ENCODE measurements around the gene MT1B.
"Not testable (repeated sequence)": the region's sequence is repeated elsewhere in the genome, so short reads cannot be mapped to it uniquely, and the experiment has no call there.

The MT1B gene

DNA sequence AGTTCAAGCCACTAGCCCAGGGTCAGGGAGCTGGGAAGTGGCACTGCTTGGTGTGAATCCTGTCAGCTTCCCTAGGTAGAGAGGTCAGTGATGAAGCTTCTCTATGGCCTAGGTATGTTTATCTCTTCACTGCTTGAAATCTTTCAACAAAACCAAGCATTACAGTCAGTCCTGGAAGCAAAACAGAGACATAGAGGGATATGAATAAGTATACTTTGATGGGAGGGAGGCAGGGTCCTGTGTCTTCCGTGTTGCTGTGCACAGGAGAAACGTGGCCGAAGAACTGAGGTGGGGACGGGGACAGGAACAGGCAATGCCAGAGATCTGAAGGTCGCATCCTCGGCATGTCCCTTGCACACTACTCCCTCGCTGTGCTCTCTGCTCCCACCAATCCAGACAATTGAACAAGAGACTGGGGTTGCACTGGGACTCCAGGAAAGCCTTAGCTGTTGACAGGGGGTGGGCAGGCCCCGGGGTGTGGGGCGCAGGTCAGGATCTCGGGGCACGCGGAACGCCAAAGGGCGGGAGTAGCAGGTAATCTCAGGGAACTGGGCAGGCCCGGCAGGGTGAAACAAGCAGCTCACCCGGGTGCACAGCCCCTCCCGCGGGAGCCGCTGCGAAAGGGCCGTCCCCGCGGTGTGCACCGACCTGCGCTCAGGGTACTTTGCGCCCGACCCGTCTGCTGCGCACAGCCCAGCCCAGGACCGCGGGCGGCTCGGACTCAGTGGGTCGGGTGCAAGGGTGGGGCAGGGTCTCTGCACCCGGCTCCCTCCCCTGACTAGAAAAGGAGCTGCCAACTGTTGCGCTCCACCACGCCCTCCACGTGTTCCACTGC is 17.5 kb downstream of the MT1B start, which contains the start of gene MT1H:
MT1H (plus strand) TSS at position 810 of the 835 bp plus-strand sequence. CDS start 71 bp downstream, outside the sequence.
- no peak for DNase-seq

DNA sequence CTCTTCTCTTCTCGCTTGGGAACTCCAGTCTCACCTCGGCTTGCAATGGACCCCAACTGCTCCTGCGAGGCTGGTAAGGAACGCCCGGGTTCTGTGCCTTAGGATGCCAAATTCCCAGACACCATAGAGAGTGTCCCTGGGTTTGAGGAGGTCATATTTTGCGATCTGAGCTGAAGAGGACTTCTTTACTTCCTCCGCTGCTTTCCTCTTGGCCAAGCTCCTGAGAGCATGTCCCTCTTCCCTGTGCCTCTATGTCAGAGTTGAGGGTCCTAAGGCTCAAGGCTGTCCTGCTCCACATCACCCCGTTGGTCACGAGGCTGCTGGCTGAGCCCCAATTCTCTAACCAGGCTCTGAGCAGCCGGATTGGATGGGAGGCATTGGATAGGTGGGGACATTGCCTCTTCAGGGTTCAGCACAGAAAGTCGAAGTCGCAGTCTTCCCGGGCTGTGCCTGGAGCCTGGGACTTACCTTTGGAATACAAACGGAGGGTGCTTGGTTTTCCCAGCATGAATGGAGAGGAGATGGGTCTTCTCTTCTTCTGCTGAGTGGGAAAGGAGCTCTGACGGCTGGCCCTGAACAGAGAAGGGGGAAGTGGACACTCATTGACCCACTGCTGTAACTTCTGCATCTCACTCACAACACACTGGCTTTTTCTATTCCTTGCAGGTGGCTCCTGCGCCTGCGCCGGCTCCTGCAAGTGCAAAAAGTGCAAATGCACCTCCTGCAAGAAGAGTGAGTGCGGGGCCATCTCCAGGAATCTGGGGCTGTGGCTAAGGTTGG is 18.3 kb downstream of the MT1B start:
- no peak for DNase-seq

DNA sequence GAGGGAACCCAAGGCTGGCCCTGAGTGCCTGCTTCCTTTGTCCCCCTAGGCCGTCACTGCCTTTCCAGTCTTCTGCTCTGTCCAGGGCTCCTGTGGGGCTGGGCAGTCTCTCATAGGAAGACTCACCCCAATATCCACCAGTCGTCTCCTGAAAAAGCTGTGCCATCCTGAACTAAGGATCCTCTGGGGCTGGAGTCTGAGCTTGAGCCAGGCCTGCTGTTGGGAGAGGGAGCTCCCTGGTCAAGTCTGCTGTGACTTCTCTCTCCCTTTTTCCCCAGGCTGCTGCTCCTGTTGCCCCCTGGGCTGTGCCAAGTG is 18.9 kb downstream of the MT1B start:
- no peak for DNase-seq

DNA sequence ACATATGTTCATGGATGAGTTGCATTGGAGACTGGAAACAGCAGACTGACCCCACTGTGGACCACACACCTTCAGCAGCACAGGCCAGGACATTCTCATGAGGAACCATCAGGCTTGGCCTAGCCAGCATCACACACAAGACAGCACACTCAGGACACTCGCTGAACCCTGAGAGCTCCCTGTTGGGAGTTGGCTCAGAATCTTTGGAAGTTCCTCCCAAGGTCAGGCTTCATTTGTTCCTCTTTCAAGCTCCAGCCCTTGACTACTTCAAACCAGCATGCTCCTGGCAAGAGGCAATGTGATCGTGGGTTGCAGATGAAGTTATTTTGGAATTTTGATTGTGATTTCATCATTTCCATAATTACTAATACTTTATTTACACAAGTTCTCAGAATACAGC is 20.0 kb downstream of the MT1B start:
- not testable (repeated sequence) for DNase-seq

DNA sequence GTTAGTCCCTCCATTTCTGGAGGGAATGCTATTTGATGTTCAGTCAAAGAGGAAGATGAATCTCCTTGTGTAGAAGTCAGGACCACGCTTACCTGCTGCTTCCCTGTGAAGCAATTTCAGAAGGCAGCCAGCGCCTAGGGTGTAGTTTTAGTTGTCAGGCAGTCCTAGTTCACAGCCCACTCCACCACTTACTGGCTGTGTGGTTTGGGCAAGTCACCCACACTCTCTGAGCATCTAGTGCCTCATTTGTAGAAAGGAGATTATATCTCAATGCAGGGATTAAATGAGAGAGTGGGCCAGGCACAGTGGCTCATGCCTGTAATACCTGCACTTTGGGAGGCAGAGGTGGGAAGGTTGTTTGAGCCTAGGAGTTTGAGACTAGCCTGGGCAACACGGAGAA is 20.5 kb downstream of the MT1B start:
- DNase-seq = not testable (repeated sequence)

DNA sequence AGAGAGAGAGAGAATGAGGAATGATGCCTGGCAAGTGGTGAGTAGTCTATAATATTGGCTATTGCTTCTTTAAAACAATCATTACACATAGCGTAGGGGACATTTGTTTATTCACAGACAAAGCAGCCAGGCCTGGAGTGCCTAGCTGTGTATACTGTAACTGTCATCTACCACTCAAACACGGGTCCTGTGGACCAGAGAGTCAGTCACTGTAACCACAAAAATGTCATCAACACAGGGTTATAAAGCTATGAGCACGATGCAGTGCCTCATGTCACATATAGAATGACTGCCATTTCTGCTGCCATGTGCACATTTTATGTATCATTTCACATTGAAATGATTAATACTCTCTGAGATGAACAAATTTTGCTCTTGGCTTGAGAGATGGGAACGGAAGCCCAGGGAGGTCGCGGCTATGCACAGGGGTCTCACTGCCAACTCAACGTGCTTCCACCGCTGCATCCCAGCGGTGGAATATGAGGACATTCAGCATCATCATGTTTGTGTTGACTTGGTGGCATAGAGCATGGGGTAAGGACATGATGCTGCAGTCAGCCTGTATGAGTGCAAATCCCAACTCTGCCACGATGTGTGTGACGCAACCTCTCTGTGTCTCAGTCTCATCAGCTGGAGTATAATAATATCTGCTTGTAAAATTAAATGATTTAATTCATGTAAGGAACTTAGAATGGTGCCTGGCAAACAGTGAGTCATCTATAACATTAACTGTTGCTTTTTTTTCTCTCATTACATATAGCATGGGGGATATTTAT is 21.3 kb downstream of the MT1B start:
- no peak for DNase-seq

DNA sequence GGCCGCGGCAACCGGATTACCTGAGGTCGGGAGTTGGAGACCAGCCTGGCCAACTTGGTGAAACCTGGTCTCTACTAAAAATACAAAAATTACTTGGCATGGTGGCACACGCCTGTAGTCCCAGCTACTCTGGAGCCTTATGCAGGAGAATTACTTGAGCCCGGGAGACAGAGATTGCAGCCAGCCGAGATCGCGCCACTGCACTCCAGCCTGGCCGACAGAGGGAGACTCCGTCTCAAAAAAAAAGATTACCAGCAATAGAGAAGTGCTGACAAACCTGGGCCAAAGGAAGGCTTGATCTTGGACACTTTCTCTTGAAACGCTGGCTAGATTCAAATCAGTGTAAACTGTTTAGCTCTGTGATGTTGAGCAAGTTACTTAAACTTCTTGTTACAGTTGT is 22.2 kb downstream of the MT1B start:
- DNase-seq = no peak

DNA sequence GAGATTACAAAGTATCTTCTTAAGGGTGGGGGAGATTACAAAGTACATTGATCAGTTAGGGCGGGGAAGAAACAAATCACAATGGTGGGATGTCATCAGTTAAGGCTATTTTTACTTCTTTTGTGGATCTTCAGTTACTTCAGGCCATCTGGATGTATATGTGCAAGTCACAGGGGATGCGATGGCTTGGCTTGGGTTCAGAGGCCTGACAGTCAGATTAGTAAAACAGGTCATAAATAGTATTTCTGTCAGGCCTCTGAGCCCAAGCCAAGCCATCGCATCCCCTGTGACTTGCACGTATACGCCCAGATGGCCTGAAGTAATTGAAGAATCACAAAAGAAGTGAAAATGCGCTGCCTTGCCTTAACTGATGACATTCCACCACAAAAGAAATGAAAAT is 22.9 kb downstream of the MT1B start:
- not testable (repeated sequence) for DNase-seq

DNA sequence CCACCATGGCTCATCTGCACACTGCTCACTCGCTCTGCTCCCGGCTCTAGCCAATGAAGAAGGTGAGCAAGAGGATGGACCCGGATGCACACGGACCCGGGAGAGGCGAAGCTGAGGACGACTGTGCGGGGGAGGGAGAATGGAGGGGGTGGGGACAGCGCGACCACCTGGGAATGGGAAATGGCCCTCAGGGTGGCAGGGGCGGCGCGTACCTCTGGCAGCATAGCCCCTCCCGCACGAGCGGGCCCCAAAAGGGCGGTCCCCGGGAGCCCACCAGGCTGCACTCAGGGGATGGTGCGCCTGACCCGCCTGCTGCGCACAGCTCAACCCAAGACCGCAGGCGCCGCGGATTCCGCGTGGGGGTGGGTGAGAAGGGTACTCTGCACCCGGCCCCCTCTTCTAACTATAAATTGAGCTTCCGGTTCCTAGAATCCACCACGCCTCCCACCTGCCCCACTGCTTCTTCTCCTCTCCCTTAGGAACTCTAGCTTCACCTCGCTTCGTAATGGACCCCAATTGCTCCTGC is 24.1 kb downstream of the MT1B start:
- DNase-seq = peak; percentile 59

DNA sequence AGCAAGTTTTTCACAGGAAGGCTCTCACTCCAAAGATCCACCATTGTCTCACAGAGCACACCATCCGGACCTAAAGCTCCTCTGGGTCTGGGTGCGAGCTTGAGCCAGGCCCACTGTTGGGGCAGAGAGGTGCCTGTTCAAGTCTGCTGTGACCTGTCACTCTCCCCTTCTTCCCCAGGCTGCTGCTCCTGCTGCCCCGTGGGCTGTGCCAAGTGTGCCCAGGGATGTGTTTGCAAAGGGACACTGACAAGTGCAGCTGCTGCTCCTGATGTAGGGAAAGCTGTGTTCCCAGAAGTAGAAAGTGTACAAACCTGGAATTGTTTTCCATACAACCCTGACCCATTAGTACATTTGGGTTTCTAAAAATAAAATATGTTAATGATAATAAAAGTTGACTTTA is 25.8 kb downstream of the MT1B start:
- no peak for DNase-seq

DNA sequence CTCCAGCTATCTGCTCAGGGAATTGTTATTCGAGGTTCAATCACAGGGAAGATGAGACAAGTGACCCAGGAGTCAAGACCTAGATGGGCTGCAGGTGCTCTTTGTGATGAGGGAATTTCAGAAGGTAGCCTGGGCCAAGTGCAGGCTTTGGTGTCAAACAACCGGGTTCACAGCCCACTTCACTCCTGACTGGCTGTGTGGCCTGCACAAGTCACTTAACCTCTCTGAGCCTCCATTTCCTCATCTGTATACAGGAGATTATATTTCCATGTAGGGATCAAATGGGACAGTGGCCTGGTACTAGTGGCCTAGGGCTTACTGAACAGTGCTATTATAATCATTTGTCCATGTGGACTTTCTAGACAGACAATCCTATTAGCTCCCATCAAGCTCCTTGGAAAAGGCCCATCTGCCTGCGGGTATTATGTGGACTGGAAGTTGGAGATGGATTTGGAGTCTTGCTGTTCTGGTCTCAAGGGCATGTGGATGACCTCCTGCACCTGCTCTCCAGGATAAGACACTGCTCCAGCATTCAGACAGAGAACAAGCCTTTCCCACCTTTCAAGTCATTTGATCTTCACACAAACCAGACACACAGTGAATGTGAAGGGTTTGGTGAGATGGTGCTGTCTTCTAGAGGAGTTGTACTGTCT is 27.5 kb downstream of the MT1B start:
- no peak for DNase-seq

DNA sequence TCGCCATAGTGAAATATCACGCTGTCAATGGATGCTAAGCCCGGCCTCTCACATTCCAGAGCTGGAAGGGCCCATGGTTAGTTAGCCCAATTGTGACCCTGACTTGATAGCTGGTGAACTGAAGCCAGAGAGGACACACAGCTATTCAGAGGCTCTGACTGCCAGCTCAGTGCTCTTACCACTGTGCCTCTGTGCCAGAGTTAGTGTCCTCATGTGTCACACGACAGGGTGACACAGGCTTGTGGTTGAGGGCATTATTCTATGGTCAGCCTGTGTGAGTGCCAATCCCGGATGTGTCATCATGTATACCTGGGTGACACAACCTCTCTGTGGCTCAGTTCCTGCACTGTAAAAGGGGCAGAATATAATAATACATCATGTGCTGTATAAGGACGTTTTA is 28.1 kb downstream of the MT1B start:
- no peak for DNase-seq

DNA sequence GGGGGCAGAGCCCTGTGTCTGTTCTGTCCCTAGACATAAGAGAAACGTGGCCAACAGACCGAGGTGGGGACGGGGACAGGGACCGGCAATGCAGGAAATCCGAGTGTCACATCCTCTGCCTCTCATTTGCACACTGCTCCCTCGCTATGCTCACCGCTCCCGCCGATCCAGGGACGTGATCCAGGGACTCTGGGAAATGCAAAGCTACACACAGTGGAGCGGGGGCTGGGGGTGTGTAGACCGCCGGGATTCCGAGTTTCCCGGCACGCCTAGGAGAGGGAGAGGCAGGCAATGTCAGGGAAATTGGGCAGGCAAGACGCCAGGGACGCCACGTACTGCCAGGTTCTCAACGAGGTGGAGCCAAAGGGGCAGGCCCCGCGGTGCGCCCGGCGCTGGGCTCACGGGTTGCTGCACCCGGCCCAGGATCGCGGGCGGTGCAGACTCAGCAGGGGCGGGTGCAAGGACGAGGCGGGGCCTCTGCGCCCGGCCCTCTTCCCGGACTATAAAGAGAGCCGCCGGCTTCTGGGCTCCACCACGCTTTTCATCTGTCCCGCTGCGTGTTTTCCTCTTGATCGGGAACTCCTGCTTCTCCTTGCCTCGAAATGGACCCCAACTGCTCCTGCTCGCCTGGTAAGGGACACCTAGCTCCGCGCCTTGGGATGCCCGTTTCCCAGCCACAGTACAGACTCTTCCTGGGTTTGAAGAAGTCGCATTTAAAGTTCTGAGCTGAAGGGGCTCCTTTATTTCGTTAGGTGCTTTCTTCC is 30.4 kb downstream of the MT1B start, which contains the start of gene MT1X:
MT1X (plus strand) TSS at position 532 of the 764 bp plus-strand sequence; CDS start at position 603, 71 bp downstream.
- peak; percentile 90 for DNase-seq

DNA sequence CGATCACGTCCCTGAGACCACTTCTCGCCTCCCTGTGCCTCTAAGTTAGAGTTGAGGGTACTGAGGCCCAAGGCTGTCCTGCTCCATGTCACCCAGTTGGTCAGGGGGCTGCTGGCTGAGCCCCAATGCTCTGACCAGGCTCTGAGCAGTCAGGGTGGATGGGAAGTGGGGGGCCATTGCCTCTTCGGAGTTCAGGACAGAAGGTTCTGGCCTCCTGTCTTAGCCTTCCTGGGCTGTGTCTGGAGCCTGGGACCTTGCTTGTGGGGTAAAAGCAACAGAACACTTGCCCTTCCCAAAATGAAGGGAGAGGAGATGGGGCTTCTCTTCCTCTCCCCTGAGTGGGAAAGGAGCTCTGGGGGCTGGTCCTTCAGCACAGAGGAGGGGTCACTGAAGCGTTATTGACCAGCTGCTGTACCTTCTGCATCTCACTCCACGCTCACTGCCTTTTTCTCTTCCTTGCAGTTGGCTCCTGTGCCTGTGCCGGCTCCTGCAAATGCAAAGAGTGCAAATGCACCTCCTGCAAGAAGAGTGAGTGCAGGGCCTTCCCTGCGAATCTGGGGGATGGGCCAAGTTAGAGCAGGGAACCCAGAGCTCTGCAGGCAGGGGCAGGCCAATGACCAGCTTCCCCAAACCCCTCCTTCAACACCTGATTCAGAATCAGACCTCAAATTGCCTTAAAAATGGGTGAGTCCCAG is 31.2 kb downstream of the MT1B start:
- DNase-seq = peak; percentile 20

DNA sequence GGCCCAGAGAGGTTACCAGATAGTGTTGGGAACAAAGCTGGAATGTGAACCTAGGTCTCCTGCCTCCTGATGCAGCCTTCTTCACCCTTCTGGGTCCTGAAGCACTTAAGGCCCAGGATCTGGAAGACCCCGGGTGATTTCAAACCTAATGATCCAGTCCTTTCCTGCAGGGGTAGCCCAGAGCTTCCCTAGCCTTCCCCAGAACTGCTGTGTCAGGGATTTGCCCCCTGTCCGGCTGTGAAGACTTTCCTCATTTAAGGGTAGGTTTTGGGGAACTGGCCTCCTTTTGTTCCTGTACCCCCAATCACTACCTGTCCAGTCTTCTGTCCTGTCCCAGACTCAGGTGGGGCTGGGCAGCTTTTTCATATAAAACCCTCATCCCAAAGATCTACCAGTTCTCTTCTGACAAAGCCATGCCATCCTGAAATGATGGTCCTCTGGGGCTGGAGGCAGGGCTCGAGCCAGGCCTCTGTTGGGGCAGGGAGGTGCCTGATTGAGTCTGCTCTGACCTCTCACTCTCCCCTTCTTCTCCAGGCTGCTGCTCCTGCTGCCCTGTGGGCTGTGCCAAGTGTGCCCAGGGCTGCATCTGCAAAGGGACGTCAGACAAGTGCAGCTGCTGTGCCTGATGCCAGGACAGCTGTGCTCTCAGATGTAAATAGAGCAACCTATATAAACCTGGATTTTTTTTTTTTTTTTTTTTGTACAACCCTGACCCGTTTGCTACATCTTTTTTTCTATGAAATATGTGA is 31.9 kb downstream of the MT1B start:
- no peak for DNase-seq

DNA sequence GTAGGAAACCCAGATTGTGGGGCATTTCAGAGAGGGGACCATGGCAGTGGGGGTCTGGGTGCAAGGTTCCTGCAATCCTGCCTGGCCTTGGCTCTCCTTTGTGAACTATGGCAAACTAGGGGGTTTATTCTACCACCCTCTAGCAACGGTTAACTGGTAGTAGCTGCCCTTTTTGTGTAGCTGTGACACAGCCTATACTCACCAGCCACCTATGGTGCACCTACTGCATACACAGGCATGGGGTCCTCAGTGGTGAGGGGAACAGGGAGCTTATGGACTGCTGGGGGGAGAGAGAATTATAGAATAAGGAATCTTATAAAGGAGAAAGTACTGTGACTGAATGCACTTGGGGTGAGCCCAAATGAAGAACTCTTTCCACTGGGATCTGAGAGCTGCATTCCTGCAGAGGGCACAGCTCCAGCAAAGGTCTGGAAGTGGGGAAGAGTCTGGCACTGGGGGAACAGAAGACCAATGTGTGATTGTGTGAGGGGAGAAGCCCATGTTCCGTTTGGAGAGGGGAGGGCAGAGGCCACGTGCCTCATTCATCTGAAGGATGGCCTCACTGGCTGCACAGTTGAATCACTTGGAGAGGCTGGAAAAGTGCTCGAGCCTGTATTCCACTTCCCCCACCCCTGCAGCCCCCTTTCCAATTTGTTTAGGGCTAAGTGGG is 32.7 kb downstream of the MT1B start:
- no peak for DNase-seq

DNA sequence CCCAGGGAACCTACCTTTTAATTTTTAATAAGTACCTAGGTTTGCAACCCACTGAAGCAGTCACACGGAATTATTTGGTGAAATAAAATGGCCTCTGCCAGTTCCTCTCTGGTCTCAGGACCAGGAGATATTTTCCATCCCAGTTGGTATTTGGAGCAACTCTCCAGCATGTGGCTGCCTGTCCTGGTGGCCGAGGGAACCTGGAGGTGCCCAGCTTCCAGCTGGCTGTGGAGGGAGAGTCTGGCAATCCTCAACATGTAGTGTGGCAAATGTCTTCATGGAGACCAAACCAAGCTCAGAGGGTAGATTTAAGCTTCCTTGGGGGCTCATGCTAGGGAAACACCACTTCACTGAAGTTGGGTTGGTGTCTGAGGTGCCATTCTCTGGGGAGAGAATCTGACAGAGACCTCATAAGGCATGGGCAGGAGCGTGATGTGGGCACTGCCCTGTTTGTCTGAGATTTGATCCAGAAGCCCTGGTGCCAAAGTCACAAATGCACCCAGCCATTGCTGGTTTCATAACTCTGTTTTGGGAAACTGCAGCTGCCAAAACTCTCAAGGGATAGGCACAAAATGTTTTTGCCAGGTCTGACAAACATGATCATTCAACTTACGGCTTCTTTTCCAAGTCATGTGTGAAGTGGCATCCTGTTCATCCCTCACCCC is 33.4 kb downstream of the MT1B start:
- DNase-seq = no peak

DNA sequence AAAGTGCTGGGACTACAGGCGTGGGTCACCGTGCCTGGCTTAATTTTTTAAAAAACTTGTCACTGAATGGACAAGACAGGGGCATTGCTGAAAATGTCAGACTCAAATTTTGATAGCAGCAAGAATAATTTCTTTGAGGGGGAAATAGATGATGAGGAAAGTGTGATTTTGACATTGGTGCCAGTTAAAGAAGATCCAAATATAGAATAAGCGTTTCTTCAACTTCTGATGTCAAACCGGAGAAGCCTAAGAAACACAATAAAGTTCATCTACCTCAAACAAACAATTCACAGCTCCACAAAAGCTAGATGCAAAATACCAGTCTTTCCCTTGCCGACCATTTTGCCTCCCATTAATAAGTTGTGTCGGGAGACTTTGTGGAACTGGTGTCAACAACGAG is 35.1 kb downstream of the MT1B start:
- no peak for DNase-seq

DNA sequence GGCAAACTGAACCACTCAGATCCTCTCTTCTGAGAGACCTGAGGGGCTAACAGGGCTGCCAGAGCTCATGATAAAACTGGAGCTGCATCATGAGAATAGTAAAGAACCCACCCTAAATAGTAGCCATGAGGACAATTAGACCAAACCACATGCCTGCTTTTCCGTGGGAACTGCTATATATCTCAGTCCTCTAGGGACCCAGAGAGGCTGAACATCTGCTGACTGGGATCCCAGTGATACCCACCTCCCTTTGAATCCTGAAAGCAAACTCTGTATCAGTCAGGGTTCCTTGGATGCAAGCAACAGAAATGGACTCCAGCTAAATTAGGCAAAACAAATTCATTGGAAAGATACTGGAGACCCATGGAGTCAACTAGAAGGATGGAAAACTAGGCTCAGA is 37.1 kb downstream of the MT1B start:
- no peak for DNase-seq
